ENCODE data around the gene ERC1. TPM values are rescaled to one million over a fixed set of nuclear protein-coding genes. Genes with fewer than 3 reads are reported as not detected.

Gene ERC1
- total and polyA plus RNA-seq, 2 of the 4 experiments (the other 2 are of a cell fraction): 11.6 to 25.6 TPM

GRCh38 chr12:948238-948637, 42.8 kb upstream of the ERC1 start:
- Histone ChIP-seq H3K9me1 (ENCODE audit: insufficient read depth, low read length) (0 out of 2 replicates have a peak, but pooled peaks cover 2% of the 10 kb centered on the region), H3K4me3 (ENCODE audit: insufficient read depth, low read depth, low read length) (no peak overlapping the region; the same call in 1 of the 2 replicates), H3K27ac (ENCODE audit: insufficient read depth, low read length) (peak overlapping the region; percentile 86; the same call in 1 of the 2 replicates), H3K56ac (ENCODE audit: extremely low read depth, insufficient read depth, low read length) (no peak overlapping the region), H2BK5ac (ENCODE audit: low read depth, low read length, poor library complexity, severe bottlenecking) (peak overlapping the region; percentile 89), H3K4me1 (ENCODE audit: control insufficient read depth, insufficient read depth, low read length) (peaks cover 4% of the 10 kb centered on the region), H4K91ac (ENCODE audit: insufficient read depth, low read depth, low read length) (peak overlapping the region; percentile 45; the same call in 1 of the 2 replicates), H3K18ac (ENCODE audit: low read depth, low read length) (no peak overlapping the region), H3K9ac (ENCODE audit: low read depth, low read length) (peak overlapping the region; percentile 74; the same call in 1 of the 2 replicates), H2BK20ac (ENCODE audit: low read depth, low read length) (no peak overlapping the region), H3K79me1 (ENCODE audit: low read depth in 1 of 2, low read length in 2 of 2) (peaks cover 11 to 53% of the 10 kb centered on the region in 2 experiments), H4K5ac (ENCODE audit: low read depth, low read length) (peak overlapping the region; percentile 58; the same call in 1 of the 2 replicates), H4K8ac (ENCODE audit: low read depth in 2 of 2, low read length in 2 of 2) (peak overlapping the region; percentile 62 to 98), H2AK5ac (ENCODE audit: low read depth, low read length) (peak overlapping the region; percentile 89), H3K4me2 (ENCODE audit: low read depth, low read length) (peak overlapping the region; percentile 70), H2AK9ac (replicated peaks; ENCODE audit: low read depth, low read length, poor library complexity) (peak overlapping the region; percentile 99), H2BK15ac (ENCODE audit: low read depth, low read length) (no peak overlapping the region), H3K14ac (replicated peaks; ENCODE audit: low read depth, low read length) (0 out of 2 replicates have a peak overlapping the region, but pooled peaks have one; percentile 95), H3K23ac (ENCODE audit: low read depth, low read length) (peak overlapping the region; percentile 24; the same call in 1 of the 2 replicates), H3K36me3 (ENCODE audit: control insufficient read depth, insufficient read depth, low read length) (no peaks in the 10 kb centered on the region), H3K27me3 (ENCODE audit: control insufficient read depth, insufficient read depth, low read length) (no peaks in the 10 kb centered on the region), H2BK120ac (ENCODE audit: low read depth, low read length) (no peak overlapping the region), H3K9me3 (ENCODE audit: control insufficient read depth, insufficient read depth, low read length) (no peaks in the 10 kb centered on the region), H2AFZ (replicated peaks; ENCODE audit: low read length, poor library complexity) (no peak overlapping the region), H3K4ac (ENCODE audit: low read depth, low read length) (peak overlapping the region; percentile 94; the same call in 1 of the 2 replicates), H4K20me1 (ENCODE audit: insufficient read depth, low read length) (0 out of 2 replicates have a peak, but pooled peaks cover 5% of the 10 kb centered on the region)
- ChIA-PET POLR2A (ENCODE audit: unreplicated experiment) (no interaction called here), CTCF (no interaction called here)
- in situ Hi-C loops (cut with MboI; ENCODE audit: low sequenced_read_pairs): no loop called here
- dilution Hi-C loops (cut with HindIII; ENCODE audit: low sequenced_read_pairs, unreplicated experiment): no loop called here
- ATAC-seq (ENCODE audit: low read depth) (no peak), DNase-seq (no peak)
- intact Hi-C loops (cut with micrococcal nuclease): loop anchor here (2.0 to 10.0 kb wide), 4 partner anchors 43 to 635 kb away; partner anchors contain the start of gene ERC1
- no TSS peak for BruUV-seq (replicated peaks)
- peak; percentile 73 for TF ChIP-seq CEBPB (IDR thresholded peaks at IDR 0.05; ENCODE audit: low read depth, low read length)
- TF ChIP-seq CTCF (conservative IDR thresholded peaks at IDR 0.05; ENCODE audit: low read depth, low read length): no peak
- 93% methylated on average over 5 of the region's 9 CpGs; no CpG with 5 or more reads in 1 of the 2 experiments for WGBS, 2 experiments (ENCODE audit: extremely low coverage in 2 of 2, insufficient read length in 1 of 2)
